ENCODE results near the gene SLC25A44.

The SLC25A44 gene

GRCh38 chr1:156160000-156160742, 33.7 kb upstream of the SLC25A44 start:
- H3K27me3 ChIP-seq (ENCODE audit: control insufficient read depth, low read length): no peaks in the 10 kb centered on the region
- H3K9me3 ChIP-seq (ENCODE audit: control insufficient read depth, insufficient read depth, low read length): no peaks in the 10 kb centered on the region
- H3K27ac ChIP-seq (ENCODE audit: low read depth, low read length): no peak overlapping the region
- H3K4me2 ChIP-seq (ENCODE audit: low read length): peak overlapping the region; percentile 38
- H3K36me3 ChIP-seq (ENCODE audit: control insufficient read depth, low read length): peaks cover 66% of the 10 kb centered on the region
- no peaks in the 10 kb centered on the region for H4K20me1 ChIP-seq (ENCODE audit: control insufficient read depth, insufficient read depth, low read depth, low read length)
- peaks cover 8% of the 10 kb centered on the region for H3K79me2 ChIP-seq (ENCODE audit: control insufficient read depth, low read length)
- no peak overlapping the region for H3K4me3 ChIP-seq (ENCODE audit: low read length)
- no peaks in the 10 kb centered on the region for H3K9me2 ChIP-seq (replicated peaks; ENCODE audit: control insufficient read depth, low read length)
- no peak for TF ChIP-seq EZH2phosphoT487 (IDR thresholded peaks at IDR 0.05; ENCODE audit: borderline replicate concordance, low read length)
- TF ChIP-seq CTCF (IDR thresholded peaks at IDR 0.05; ENCODE audit: low read depth, low read length, poor library complexity, severe bottlenecking): no peak
- H3F3A ChIP-seq (ENCODE audit: control insufficient read depth, insufficient read depth): no peaks in the 10 kb centered on the region
- H3K4me1 ChIP-seq (ENCODE audit: control insufficient read depth, low read length): peaks cover 43% of the 10 kb centered on the region

GRCh38 chr1:156160743-156161171, 33.1 kb upstream of the SLC25A44 start:
- no peaks in the 10 kb centered on the region for H3F3A ChIP-seq (ENCODE audit: control insufficient read depth, insufficient read depth)
- H3K4me3 ChIP-seq (ENCODE audit: low read length): no peak overlapping the region
- TF ChIP-seq CTCF (IDR thresholded peaks at IDR 0.05; ENCODE audit: low read depth, low read length, poor library complexity, severe bottlenecking) (no peak), EZH2phosphoT487 (IDR thresholded peaks at IDR 0.05; ENCODE audit: borderline replicate concordance, low read length) (no peak)
- H3K4me2 ChIP-seq (ENCODE audit: low read length): peak overlapping the region; percentile 38
- H3K79me2 ChIP-seq (ENCODE audit: control insufficient read depth, low read length): 0 out of 2 replicates have a peak, but pooled peaks cover 5% of the 10 kb centered on the region
- H3K9me3 ChIP-seq (ENCODE audit: control insufficient read depth, insufficient read depth, low read length): no peaks in the 10 kb centered on the region
- peaks cover 64% of the 10 kb centered on the region for H3K36me3 ChIP-seq (ENCODE audit: control insufficient read depth, low read length)
- H4K20me1 ChIP-seq (ENCODE audit: control insufficient read depth, insufficient read depth, low read depth, low read length): no peaks in the 10 kb centered on the region
- no peaks in the 10 kb centered on the region for H3K9me2 ChIP-seq (replicated peaks; ENCODE audit: control insufficient read depth, low read length)
- no peak overlapping the region for H3K27ac ChIP-seq (ENCODE audit: low read depth, low read length)
- no peaks in the 10 kb centered on the region for H3K27me3 ChIP-seq (ENCODE audit: control insufficient read depth, low read length)
- peaks cover 37% of the 10 kb centered on the region for H3K4me1 ChIP-seq (ENCODE audit: control insufficient read depth, low read length)

GRCh38 chr1:156162430-156163037, 31.4 kb upstream of the SLC25A44 start:
- Histone ChIP-seq H3K9me2 (replicated peaks; ENCODE audit: control insufficient read depth, low read length) (no peaks in the 10 kb centered on the region), H4K20me1 (ENCODE audit: control insufficient read depth, insufficient read depth, low read depth, low read length) (no peaks in the 10 kb centered on the region), H3K79me2 (ENCODE audit: control insufficient read depth, low read length) (no peaks in the 10 kb centered on the region), H3K9me3 (ENCODE audit: control insufficient read depth, insufficient read depth, low read length) (no peaks in the 10 kb centered on the region), H3K36me3 (ENCODE audit: control insufficient read depth, low read length) (peaks cover 50% of the 10 kb centered on the region), H3F3A (ENCODE audit: control insufficient read depth, insufficient read depth) (no peaks in the 10 kb centered on the region), H3K27ac (ENCODE audit: low read depth, low read length) (no peak overlapping the region), H3K4me1 (ENCODE audit: control insufficient read depth, low read length) (peaks cover 24% of the 10 kb centered on the region), H3K4me3 (ENCODE audit: low read length) (no peak overlapping the region), H3K4me2 (ENCODE audit: low read length) (no peak overlapping the region), H3K27me3 (ENCODE audit: control insufficient read depth, low read length) (no peaks in the 10 kb centered on the region)
- TF ChIP-seq CTCF (IDR thresholded peaks at IDR 0.05; ENCODE audit: low read depth, low read length, poor library complexity, severe bottlenecking) (no peak), EZH2phosphoT487 (IDR thresholded peaks at IDR 0.05; ENCODE audit: borderline replicate concordance, low read length) (no peak)

Data from DOHH2 (cell line).